ENCODE measurements around the gene ANXA2. TPM values are rescaled to one million over a fixed set of nuclear protein-coding genes. Genes with fewer than 3 reads are reported as not detected.

Gene ANXA2
- total RNA-seq, 4 donors from 2014 or later: 1,272 to 1,552 (median 1,345) TPM

DNA sequence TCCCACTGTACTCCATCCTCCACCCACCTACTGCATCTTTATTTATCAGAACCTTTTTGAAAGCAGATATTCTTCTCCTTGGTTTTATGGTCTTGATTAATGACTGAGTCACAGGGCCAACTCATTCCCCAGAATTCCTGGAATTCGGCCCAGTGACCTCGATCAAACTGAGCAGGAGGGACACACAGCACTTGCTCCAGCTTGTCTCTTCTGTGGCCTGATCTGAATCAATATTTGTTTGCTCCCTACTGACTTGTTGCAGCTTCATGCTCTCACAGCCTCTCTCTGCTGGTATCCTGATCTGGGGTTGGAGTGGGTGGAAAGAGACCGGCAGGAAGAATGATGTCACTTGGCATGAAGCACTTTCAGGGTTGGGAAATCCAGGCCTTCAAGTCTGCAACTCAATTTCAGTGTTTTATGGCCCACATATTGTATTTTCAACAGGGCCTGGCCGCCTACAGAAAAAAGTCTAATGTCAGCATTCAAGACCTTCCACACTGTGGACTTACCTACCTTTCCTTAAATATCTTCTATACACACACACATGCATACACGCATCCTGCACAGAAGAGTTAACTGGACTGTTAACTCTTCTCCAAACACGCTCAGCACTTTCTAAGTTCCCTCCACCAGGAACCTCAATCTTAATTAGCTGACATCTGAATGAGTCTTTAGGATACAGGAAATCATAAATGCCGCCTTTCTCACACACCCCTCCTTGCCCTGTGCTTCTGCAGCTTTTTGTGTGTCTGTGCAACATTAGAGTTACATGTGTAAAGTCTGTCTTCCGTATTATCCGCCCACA lies 4.6 kb downstream of the ANXA2 start:
- intact Hi-C loops (cut with DNase I; ENCODE audit: low total_unique reads): no loop called here
- H3K4me3 ChIP-seq (ENCODE audit: low read depth, poor library complexity, severe bottlenecking): no peak overlapping the region
- 5 to 6% methylated on average over 9 of the region's 9 CpGs for WGBS, 2 donors
- peak; percentile 86 to 89 for DNase-seq (ENCODE audit: low spot score in 2 of 2)
- TF ChIP-seq POLR2A (IDR thresholded peaks at IDR 0.05): no peak
- no peak for TF ChIP-seq CTCF (IDR thresholded peaks at IDR 0.05)

DNA sequence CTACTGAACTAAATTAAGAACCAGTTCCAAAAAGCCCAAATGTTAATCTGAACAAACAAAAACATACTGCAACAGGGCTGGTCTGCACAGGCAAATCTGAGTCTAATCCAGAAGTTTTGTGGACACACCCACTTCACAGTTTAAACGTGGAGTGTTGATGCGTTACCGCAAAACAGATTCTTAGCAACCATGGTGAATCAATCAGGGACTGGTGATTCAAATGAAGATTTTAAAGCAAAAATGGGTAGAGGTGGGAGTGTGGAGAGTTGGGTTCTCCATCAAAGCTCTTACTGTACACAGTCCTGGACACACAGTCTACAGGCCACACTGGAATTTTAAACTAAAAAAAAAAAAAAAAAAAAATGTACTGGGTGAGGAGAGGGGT lies 5.2 kb downstream of the ANXA2 start:
- WGBS, 2 donors: 2 to 5% methylated on average over 3 of the region's 3 CpGs
- peak in 1 of 2 donors; percentile 71 for DNase-seq (ENCODE audit: low spot score in 2 of 2)
- intact Hi-C loops (cut with DNase I; ENCODE audit: low total_unique reads): no loop called here
- H3K4me3 ChIP-seq (ENCODE audit: low read depth, poor library complexity, severe bottlenecking): no peak overlapping the region
- TF ChIP-seq CTCF (IDR thresholded peaks at IDR 0.05) (no peak), POLR2A (IDR thresholded peaks at IDR 0.05) (no peak)

DNA sequence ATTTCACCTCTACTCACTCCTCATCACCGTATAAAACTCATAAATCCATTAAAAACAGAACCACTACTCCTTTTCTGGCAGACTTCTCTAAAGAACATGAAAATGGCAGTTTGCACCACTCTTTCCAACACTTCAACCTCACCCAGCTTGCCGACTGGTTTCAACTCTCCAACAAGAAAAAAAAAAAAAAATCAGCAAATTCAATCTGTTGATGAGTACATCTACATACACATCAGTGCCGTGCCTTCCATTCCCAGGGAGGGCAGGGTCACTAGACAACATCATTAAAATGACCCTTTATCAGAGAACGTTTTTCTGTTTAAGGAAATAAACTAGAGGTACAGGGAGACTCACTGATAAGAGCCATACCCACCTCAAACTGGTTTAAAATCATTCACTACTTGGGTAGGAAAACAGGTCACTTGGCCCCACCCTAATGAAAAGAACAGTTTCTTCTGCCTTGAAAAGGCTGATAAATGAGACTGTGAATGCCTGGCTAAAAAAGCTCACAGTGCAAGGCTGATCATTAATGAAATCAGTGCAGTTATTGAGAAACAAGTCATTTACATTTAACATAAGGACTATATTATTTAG lies 6.0 kb downstream of the ANXA2 start:
- no peak for DNase-seq (ENCODE audit: low spot score in 2 of 2)
- 9 to 10% methylated on average over 4 of the region's 4 CpGs for WGBS, 2 donors
- intact Hi-C loops (cut with DNase I; ENCODE audit: low total_unique reads): no loop called here
- TF ChIP-seq POLR2A (IDR thresholded peaks at IDR 0.05) (no peak), CTCF (IDR thresholded peaks at IDR 0.05) (no peak)
- no peak overlapping the region for H3K4me3 ChIP-seq (ENCODE audit: low read depth, poor library complexity, severe bottlenecking)

GRCh38 chr15:60390871-60391501 lies 6.8 kb downstream of the ANXA2 start:
- TF ChIP-seq POLR2A (IDR thresholded peaks at IDR 0.05): no peak
- TF ChIP-seq CTCF (IDR thresholded peaks at IDR 0.05): no peak
- 3 to 9% methylated on average over 6 of the region's 6 CpGs for WGBS, 2 donors
- peak in 1 of 2 donors; percentile 85 for DNase-seq (ENCODE audit: low spot score in 2 of 2)
- no peak overlapping the region for H3K4me3 ChIP-seq (ENCODE audit: low read depth, poor library complexity, severe bottlenecking)
- intact Hi-C loops (cut with DNase I; ENCODE audit: low total_unique reads): no loop called here

DNA sequence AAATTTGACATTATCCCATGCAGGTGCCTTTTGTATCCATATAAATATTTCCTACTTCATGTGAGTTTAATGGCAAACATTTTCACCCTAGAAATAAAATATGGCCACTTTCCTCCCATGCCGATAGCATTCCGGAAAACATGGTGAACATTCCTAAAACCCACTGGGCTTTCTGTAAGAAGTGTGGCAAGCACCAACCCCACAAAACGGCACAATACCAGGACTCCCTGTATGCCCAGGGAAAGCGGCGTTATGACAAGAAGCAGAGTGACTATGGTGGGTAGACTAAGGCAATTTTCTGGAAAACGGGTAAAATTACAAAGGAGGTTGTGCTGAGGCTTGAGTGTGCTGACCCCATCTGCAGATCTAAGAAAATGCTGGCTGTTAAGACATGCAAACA lies 7.6 kb downstream of the ANXA2 start:
- intact Hi-C loops (cut with DNase I; ENCODE audit: low total_unique reads): no loop called here

More for the DNA sequence above, 7.6 kb downstream of the ANXA2 start:
- WGBS, 2 donors: 40 to 42% methylated on average over 6 of the region's 6 CpGs
- no peak overlapping the region for H3K4me3 ChIP-seq (ENCODE audit: low read depth, poor library complexity, severe bottlenecking)
- TF ChIP-seq POLR2A (IDR thresholded peaks at IDR 0.05) (no peak), CTCF (IDR thresholded peaks at IDR 0.05) (no peak)
- peak in 1 of 2 donors; percentile 50 for DNase-seq (ENCODE audit: low spot score in 2 of 2)
